Measurements from ENCODE around the gene CLBA1.

DNA sequence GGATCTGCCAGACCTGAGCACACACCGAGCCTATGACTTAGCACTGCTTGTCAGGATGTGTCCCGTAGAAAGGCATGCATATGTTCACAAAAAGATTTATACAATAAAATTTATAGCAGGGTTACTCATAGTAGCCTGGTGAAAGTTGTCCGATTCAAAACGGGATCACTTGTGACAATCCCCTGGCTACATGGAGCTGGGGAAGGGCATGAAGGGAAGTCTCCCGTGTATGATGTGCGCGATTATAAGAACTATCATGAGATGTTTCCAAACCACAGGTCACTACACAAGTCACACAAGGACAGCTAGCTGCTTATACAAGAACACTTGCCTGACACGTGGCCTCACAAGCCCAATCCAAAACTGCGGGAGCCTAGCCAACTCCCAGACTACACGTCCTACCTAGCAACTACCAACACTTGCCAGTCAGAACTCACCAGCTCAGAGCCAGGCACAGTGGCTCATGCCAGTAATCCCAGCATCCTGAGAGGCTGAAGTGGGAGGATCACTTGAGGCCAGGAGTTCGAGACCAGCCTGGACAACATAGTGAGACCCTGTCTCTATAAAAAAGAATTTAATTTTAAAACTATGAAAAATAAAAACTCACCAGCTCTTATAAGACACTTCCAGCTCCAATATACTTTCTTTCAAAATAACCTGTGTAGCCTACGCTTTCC lies 42.8 kb downstream of the CLBA1 start:
- TF ChIP-seq, protein P1, sequence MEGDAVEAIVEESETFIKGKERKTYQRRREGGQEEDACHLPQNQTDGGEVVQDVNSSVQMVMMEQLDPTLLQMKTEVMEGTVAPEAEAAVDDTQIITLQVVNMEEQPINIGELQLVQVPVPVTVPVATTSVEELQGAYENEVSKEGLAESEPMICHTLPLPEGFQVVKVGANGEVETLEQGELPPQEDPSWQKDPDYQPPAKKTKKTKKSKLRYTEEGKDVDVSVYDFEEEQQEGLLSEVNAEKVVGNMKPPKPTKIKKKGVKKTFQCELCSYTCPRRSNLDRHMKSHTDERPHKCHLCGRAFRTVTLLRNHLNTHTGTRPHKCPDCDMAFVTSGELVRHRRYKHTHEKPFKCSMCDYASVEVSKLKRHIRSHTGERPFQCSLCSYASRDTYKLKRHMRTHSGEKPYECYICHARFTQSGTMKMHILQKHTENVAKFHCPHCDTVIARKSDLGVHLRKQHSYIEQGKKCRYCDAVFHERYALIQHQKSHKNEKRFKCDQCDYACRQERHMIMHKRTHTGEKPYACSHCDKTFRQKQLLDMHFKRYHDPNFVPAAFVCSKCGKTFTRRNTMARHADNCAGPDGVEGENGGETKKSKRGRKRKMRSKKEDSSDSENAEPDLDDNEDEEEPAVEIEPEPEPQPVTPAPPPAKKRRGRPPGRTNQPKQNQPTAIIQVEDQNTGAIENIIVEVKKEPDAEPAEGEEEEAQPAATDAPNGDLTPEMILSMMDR (IDR thresholded peaks at IDR 0.05): no peak
- TF ChIP-seq POLR2A (IDR thresholded peaks at IDR 0.05): no peak

Data from heart left ventricle (tissue), 13 donors.